Keratinocyte (primary cell): ENCODE data around the gene FANCB. TPM values are rescaled to one million over a fixed set of nuclear protein-coding genes. Genes with fewer than 3 reads are reported as not detected.

Experiments
- DNase-seq: peaks from one replicate; pipeline ENCODE4 v3.0.0-alpha.2; 2011; ENCODE audit warnings: low read depth, missing footprints, low spot score
- FAIRE-seq: peaks from 2 replicates; lab custom pipeline; 2011; peaks lifted over from hg19 to GRCh38; lab: Jason Lieb, UNC
- H2AFZ ChIP-seq: 2 replicates; pipeline ENCODE4 v1.6.0; 2012; ENCODE audit warnings: low read length, control low read depth, inconsistent platforms; ENCODE audit not compliant: control insufficient read depth
- H3K27ac ChIP-seq: 2 replicates; pipeline ENCODE4 v1.5.1; 2011; ENCODE audit warnings: low read length; ENCODE audit not compliant: control insufficient read depth, insufficient read depth
- H3K27me3 ChIP-seq: 3 replicates; pipeline ENCODE4 v1.6.0; 2011; ENCODE audit warnings: low read length; ENCODE audit not compliant: control insufficient read depth, insufficient read depth; ENCODE audit errors: extremely low read depth
- H3K36me3 ChIP-seq, 2 experiments: 2 replicates in 1 of 2; 3 replicates in 1 of 2; pipeline ENCODE4 v1.5.1; 2011; ENCODE audit warnings: low read length in 2 of 2, mild to moderate bottlenecking in 1 of 2; ENCODE audit not compliant: control insufficient read depth in 2 of 2, insufficient read depth in 2 of 2; ENCODE audit errors: extremely low read depth in 1 of 2
- H3K4me1 ChIP-seq: 3 replicates; pipeline ENCODE4 v1.5.1; 2011; ENCODE audit warnings: low read length; ENCODE audit not compliant: control insufficient read depth, insufficient read depth; ENCODE audit errors: extremely low read depth
- H3K4me2 ChIP-seq: 3 replicates; pipeline ENCODE4 v1.6.0; 2011; ENCODE audit warnings: low read depth, low read length; ENCODE audit not compliant: control insufficient read depth, insufficient read depth; ENCODE audit errors: extremely low read depth
- H3K4me3 ChIP-seq, 3 experiments: fragments of 200-600 bp in 1 of 3; sonication (generic) in 1 of 3; 2 replicates in 2 of 3; 3 replicates in 1 of 3; pipeline ENCODE4 v1.5.1; 2011 to 2016; ENCODE audit warnings: low read length in 3 of 3, mild to moderate bottlenecking in 3 of 3, control low read depth in 2 of 3, inconsistent platforms in 1 of 3, low read depth in 1 of 3, mixed read lengths in 1 of 3, mixed run types in 1 of 3, moderate library complexity in 1 of 3; ENCODE audit not compliant: control insufficient read depth in 2 of 3, insufficient read depth in 2 of 3; ENCODE audit errors: extremely low read depth in 1 of 3
- H3K79me2 ChIP-seq: 2 replicates; pipeline ENCODE4 v1.6.0; 2012; ENCODE audit warnings: low read length; ENCODE audit not compliant: control insufficient read depth, insufficient read depth
- H3K9ac ChIP-seq: 3 replicates; pipeline ENCODE4 v1.6.0; 2011; ENCODE audit warnings: low read length; ENCODE audit not compliant: control insufficient read depth, insufficient read depth; ENCODE audit errors: extremely low read depth
- H3K9me1 ChIP-seq: 3 replicates; pipeline ENCODE4 v1.6.0; 2011; ENCODE audit warnings: low read length; ENCODE audit not compliant: control insufficient read depth, insufficient read depth; ENCODE audit errors: extremely low read depth
- H3K9me3 ChIP-seq: 2 replicates; pipeline ENCODE4 v1.5.1; 2012; ENCODE audit warnings: low read depth, low read length; ENCODE audit not compliant: control insufficient read depth
- H4K20me1 ChIP-seq: 3 replicates; pipeline ENCODE4 v1.6.0; 2011; ENCODE audit warnings: low read length; ENCODE audit not compliant: control insufficient read depth, insufficient read depth; ENCODE audit errors: extremely low read depth
- EZH2 ChIP-seq: IDR thresholded peaks from one replicate; pipeline ENCODE4 v1.6.1; 2012; ENCODE audit warnings: inconsistent platforms, mild to moderate bottlenecking, low read length, moderate library complexity
- dilution Hi-C: fragments of 300-500 bp; cut with MboI; formaldehyde crosslinking; loops from one replicate; pipeline ENCODE4 v1.7.0; 2020; ENCODE audit warnings: low sequenced_read_pairs; ENCODE audit not compliant: extremely low pct_ligation_motif_present
- polyA plus RNA-seq, 5 experiments: library from polyadenylated mRNA; depleted of rRNA in 3 of 5; stranded (reverse) in 3 of 5; stranded (forward) in 1 of 5; unstranded in 1 of 5; fragments of >200 nt; gene quantifications; 1 replicate in 1 of 5; 2 replicates in 3 of 5; 3 replicates in 1 of 5; pipeline versions ENCODE4 v1.2.1 to v1.2.3, GENCODE V29; 2011 to 2012; ENCODE audit warnings: missing spikeins in 2 of 5, low read depth in 1 of 5, low replicate concordance in 1 of 5
- TF ChIP-seq, protein P1 (sequence below), 3 experiments: IDR thresholded peaks in 1 of 3; conservative IDR thresholded peaks in 1 of 3; optimal IDR thresholded peaks in 1 of 3; 2 replicates in 2 of 3; 3 replicates in 1 of 3; pipeline versions ENCODE3 to v1.5.1; 2011; ENCODE audit warnings: low read length in 3 of 3, mild to moderate bottlenecking in 3 of 3, moderate library complexity in 2 of 3, control low read depth in 1 of 3, inconsistent platforms in 1 of 3; ENCODE audit not compliant: insufficient read depth in 2 of 3; ENCODE audit errors: extremely low read depth in 1 of 3

FANCB gene
- polyA plus RNA-seq, 1 donor (not counting 4 experiments of a cell fraction or from before 2014, with no cell fraction given), result 3.9 TPM

GRCh38 chrX:14825851-14826250, 47.0 kb downstream of the FANCB start:
- dilution Hi-C loops, result no loop called here
- H3K4me3 ChIP-seq, result no peak overlapping the region
- no peak overlapping the region for H3K4me2 ChIP-seq
- no peak for FAIRE-seq
- H3K4me1 ChIP-seq, result no peaks in the 10 kb centered on the region
- H4K20me1 ChIP-seq, result no peaks in the 10 kb centered on the region
- no peaks in the 10 kb centered on the region for H3K9me1 ChIP-seq
- no peak for DNase-seq
- H2AFZ ChIP-seq, result no peak overlapping the region
- no peaks in the 10 kb centered on the region for H3K27me3 ChIP-seq
- H3K27ac ChIP-seq, result no peak overlapping the region
- TF ChIP-seq, protein P1, sequence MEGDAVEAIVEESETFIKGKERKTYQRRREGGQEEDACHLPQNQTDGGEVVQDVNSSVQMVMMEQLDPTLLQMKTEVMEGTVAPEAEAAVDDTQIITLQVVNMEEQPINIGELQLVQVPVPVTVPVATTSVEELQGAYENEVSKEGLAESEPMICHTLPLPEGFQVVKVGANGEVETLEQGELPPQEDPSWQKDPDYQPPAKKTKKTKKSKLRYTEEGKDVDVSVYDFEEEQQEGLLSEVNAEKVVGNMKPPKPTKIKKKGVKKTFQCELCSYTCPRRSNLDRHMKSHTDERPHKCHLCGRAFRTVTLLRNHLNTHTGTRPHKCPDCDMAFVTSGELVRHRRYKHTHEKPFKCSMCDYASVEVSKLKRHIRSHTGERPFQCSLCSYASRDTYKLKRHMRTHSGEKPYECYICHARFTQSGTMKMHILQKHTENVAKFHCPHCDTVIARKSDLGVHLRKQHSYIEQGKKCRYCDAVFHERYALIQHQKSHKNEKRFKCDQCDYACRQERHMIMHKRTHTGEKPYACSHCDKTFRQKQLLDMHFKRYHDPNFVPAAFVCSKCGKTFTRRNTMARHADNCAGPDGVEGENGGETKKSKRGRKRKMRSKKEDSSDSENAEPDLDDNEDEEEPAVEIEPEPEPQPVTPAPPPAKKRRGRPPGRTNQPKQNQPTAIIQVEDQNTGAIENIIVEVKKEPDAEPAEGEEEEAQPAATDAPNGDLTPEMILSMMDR (optimal IDR thresholded peaks at IDR 0.05 in 1 of 3, IDR thresholded peaks at IDR 0.05 in 1 of 3, conservative IDR thresholded peaks at IDR 0.05 in 1 of 3; ENCODE audit: extremely low read depth in 1 of 3, insufficient read depth in 2 of 3, low read length in 3 of 3), result no peak
- TF ChIP-seq EZH2, result no peak
- H3K36me3 ChIP-seq, result no peaks in the 10 kb centered on the region
- no peaks in the 10 kb centered on the region for H3K79me2 ChIP-seq
- no peaks in the 10 kb centered on the region for H3K9me3 ChIP-seq
- no peak overlapping the region for H3K9ac ChIP-seq

DNA sequence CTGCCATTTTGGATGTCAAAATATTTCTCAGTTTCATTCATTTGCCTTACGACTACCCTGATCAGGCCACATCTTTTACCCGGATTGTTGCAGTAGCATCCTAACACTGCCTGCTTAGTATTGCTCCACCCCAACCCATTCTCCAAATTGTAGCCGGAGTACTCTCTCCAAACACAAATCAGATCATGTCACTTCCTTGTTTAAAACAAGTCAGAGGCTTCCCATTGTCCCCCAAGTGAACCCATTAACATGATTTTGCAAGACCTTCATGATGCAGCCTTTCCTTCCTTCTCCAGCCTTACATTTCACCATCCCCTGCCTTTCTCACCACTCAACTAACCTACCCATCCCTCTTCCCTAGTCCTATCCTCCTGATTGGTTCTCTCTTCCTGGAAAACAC, 53.1 kb downstream of the FANCB start:
- H3K9me1 ChIP-seq, result no peaks in the 10 kb centered on the region
- DNase-seq, result no peak
- no peak for TF ChIP-seq EZH2
- TF ChIP-seq, protein P1 (optimal IDR thresholded peaks at IDR 0.05 in 1 of 3, IDR thresholded peaks at IDR 0.05 in 1 of 3, conservative IDR thresholded peaks at IDR 0.05 in 1 of 3; ENCODE audit: extremely low read depth in 1 of 3, insufficient read depth in 2 of 3, low read length in 3 of 3), result no peak
- H3K79me2 ChIP-seq, result no peaks in the 10 kb centered on the region
- dilution Hi-C loops, result no loop called here
- no peak overlapping the region for H3K4me2 ChIP-seq
- no peak for FAIRE-seq
- no peaks in the 10 kb centered on the region for H3K36me3 ChIP-seq
- H3K27me3 ChIP-seq, result no peaks in the 10 kb centered on the region
- peaks cover 1% of the 10 kb centered on the region for H3K9me3 ChIP-seq
- no peak overlapping the region for H3K4me3 ChIP-seq
- H4K20me1 ChIP-seq, result no peaks in the 10 kb centered on the region
- H3K27ac ChIP-seq, result no peak overlapping the region
- no peak overlapping the region for H2AFZ ChIP-seq
- no peaks in the 10 kb centered on the region for H3K4me1 ChIP-seq
- H3K9ac ChIP-seq, result no peak overlapping the region
